K562 (cell line): Measurements from ENCODE around the gene ZNF280C. TPM values are rescaled to one million over a fixed set of nuclear protein-coding genes. Genes with fewer than 3 reads are reported as not detected.

ENCODE experiments used
- ATAC-seq: fragments of 200-7000 bp; cut with Tn5 transposase; 3 replicates; pipeline ENCODE4 v1.9.1; 2020; ENCODE audit warnings: moderate library complexity
- BruUV-seq: library from RNA; stranded (reverse); fragments of 400-500 nt; replicated peaks from 2 replicates; lab custom pipeline; 2021; lab: Mats Ljungman, UMichigan
- CTCF ChIA-PET: fragments of 300-600 bp; formaldehyde crosslinking; extraction: SDS; loops from one replicate; lab custom pipeline; 2021; ENCODE audit warnings: low intra/inter-chr PET ratio; lab: Yijun Ruan, JAX
- POLR2A ChIA-PET: fragments of 300-600, 350-650 bp; sonication (Branson Sonifier 250); formaldehyde crosslinking; extraction: SDS; loops from one replicate; lab custom pipeline; 2021; ENCODE audit warnings: antibody characterized with exemption, inconsistent platforms; lab: Yijun Ruan, JAX
- DNase-seq, 4 experiments: peaks; one replicate each; pipeline versions ENCODE4 v3.0.0 to v3.0.0-alpha.2; 2011 to 2018; ENCODE audit warnings: low spot score in 3 of 4, mixed read lengths in 3 of 4; ENCODE audit errors: extremely low read depth in 1 of 4
- FAIRE-seq: peaks from 2 replicates; lab custom pipeline; 2011; peaks lifted over from hg19 to GRCh38; lab: Jason Lieb, UNC
- H2AFZ ChIP-seq: 2 replicates; pipeline ENCODE4 v1.6.0; 2011; ENCODE audit warnings: low read depth, low read length, control low read depth, inconsistent platforms
- H3K27ac ChIP-seq: fragments of 200-600 bp; 3 replicates; pipeline ENCODE4 v1.8.0; 2011; ENCODE audit warnings: low read depth, mild to moderate bottlenecking, control low read depth, inconsistent platforms, low read length, moderate library complexity, mixed read lengths; ENCODE audit errors: extremely low read depth
- H3K27me3 ChIP-seq, 2 experiments: fragments of 300-600 bp in 1 of 2; 2 replicates in 1 of 2; 3 replicates in 1 of 2; pipeline versions ENCODE4 v1.6.0 to v1.8.0; 2011; ENCODE audit warnings: inconsistent platforms in 2 of 2, low read length in 2 of 2, mild to moderate bottlenecking in 1 of 2, mixed read lengths in 1 of 2, moderate library complexity in 1 of 2; ENCODE audit not compliant: control insufficient read depth in 2 of 2, insufficient read depth in 2 of 2
- H3K36me3 ChIP-seq: fragments of 300-600 bp; 3 replicates; pipeline ENCODE4 v1.8.0; 2011; ENCODE audit warnings: mild to moderate bottlenecking, low read length, inconsistent platforms; ENCODE audit not compliant: control insufficient read depth, insufficient read depth
- H3K4me1 ChIP-seq, 2 experiments: fragments of 200-600 bp in 1 of 2; replicated peaks in 1 of 2; 2 replicates in 1 of 2; 3 replicates in 1 of 2; pipeline versions ENCODE4 v1.5.1 to v1.8.0; 2011; ENCODE audit warnings: inconsistent platforms in 2 of 2, low read length in 2 of 2, mild to moderate bottlenecking in 1 of 2, mixed read lengths in 1 of 2, moderate library complexity in 1 of 2; ENCODE audit not compliant: control insufficient read depth in 2 of 2, insufficient read depth in 2 of 2
- H3K4me2 ChIP-seq: 2 replicates; pipeline ENCODE4 v1.6.1; 2011; ENCODE audit warnings: low read length, control low read depth, inconsistent platforms, mixed read lengths; ENCODE audit not compliant: insufficient read depth
- H3K4me3 ChIP-seq: fragments of 200-600 bp; sonication (generic), shearing (Covaris generic); 2 replicates; pipeline ENCODE4 v1.5.1; 2016; ENCODE audit warnings: control low read depth, inconsistent platforms
- H3K79me2 ChIP-seq: fragments of 200-600 bp; 3 replicates; pipeline ENCODE4 v1.8.0; 2011; ENCODE audit warnings: low read length, inconsistent platforms; ENCODE audit not compliant: control insufficient read depth, insufficient read depth
- H3K9ac ChIP-seq, 2 experiments: 2 replicates each; pipeline versions ENCODE4 v1.6.0 to v1.6.1; 2011; ENCODE audit warnings: low read depth in 2 of 2, low read length in 2 of 2, control low read depth in 1 of 2, inconsistent platforms in 1 of 2, mild to moderate bottlenecking in 1 of 2, mixed read lengths in 1 of 2; ENCODE audit not compliant: insufficient read depth in 1 of 2
- H3K9me1 ChIP-seq: one replicate; pipeline ENCODE4 v1.6.0; 2011; ENCODE audit warnings: inconsistent platforms, mild to moderate bottlenecking, low read length, moderate library complexity; ENCODE audit not compliant: control insufficient read depth, insufficient read depth
- H3K9me3 ChIP-seq: replicated peaks from 2 replicates; pipeline ENCODE4 v1.5.1; 2011; ENCODE audit warnings: low read depth, low read length, inconsistent platforms; ENCODE audit not compliant: control insufficient read depth, insufficient read depth
- H4K20me1 ChIP-seq: replicated peaks from 2 replicates; pipeline ENCODE4 v1.6.1; 2011; ENCODE audit warnings: low read length, inconsistent platforms, mixed read lengths; ENCODE audit not compliant: control insufficient read depth, insufficient read depth
- BMI1 ChIP-seq: fragments of 150-350 bp; IDR thresholded peaks from 2 replicates; pipeline ENCODE4 v1.6.1; 2014; ENCODE audit warnings: low read length
- CREM ChIP-seq: IDR thresholded peaks from 2 replicates; pipeline ENCODE4 v1.6.1; 2014; ENCODE audit warnings: antibody characterized with exemption, low read depth
- DPF2 ChIP-seq: fragments of 450-650 bp; IDR thresholded peaks from 2 replicates; pipeline ENCODE4 v1.6.1; 2016
- E2F5 ChIP-seq: sonication (generic); formaldehyde crosslinking; IDR thresholded peaks from 2 replicates; pipeline ENCODE4 v1.8.0; 2022; ENCODE audit warnings: mild to moderate bottlenecking, missing genetic modification reagents
- ELF2 ChIP-seq: fragments of 250-450 bp; sonication (Bioruptor Pico); IDR thresholded peaks from 2 replicates; pipeline ENCODE4 v1.5.0; 2021; ENCODE audit warnings: mild to moderate bottlenecking
- FOXA3 ChIP-seq, 2 experiments: fragments of 450-650 bp in 1 of 2; sonication (generic) in 1 of 2; formaldehyde crosslinking; IDR thresholded peaks in 1 of 2; conservative IDR thresholded peaks in 1 of 2; 2 replicates each; pipeline versions ENCODE4 v1.4.0 to v1.8.0; 2020 to 2022; ENCODE audit warnings: mild to moderate bottlenecking in 2 of 2, missing genetic modification reagents in 1 of 2
- GMEB1 ChIP-seq: fragments of 250-450 bp; sonication (Bioruptor Pico); IDR thresholded peaks from 2 replicates; pipeline ENCODE4 v1.4.0; 2020; ENCODE audit warnings: mild to moderate bottlenecking
- HOXB6 ChIP-seq: fragments of 250-450 bp; sonication (Bioruptor Pico); IDR thresholded peaks from 2 replicates; pipeline ENCODE4 v1.5.1; 2022; ENCODE audit warnings: mild to moderate bottlenecking, borderline replicate concordance
- KLF16 ChIP-seq: IDR thresholded peaks from 2 replicates; pipeline ENCODE4 v1.6.1; 2016; ENCODE audit warnings: antibody characterized with exemption
- MCM7 ChIP-seq, 2 experiments: fragments of 450-650 bp; IDR thresholded peaks; 2 replicates each; pipeline ENCODE4 v1.6.1; 2016 to 2018
- ZBTB43 ChIP-seq: sonication (generic); formaldehyde crosslinking; IDR thresholded peaks from 2 replicates; pipeline ENCODE4 v1.8.0; 2023; ENCODE audit warnings: mild to moderate bottlenecking, missing genetic modification reagents
- ZSCAN29 ChIP-seq: fragments of 450-650 bp; IDR thresholded peaks from 2 replicates; pipeline ENCODE4 v1.6.1; 2017
- WGBS: fragments of 100-300 bp; shearing (Covaris generic); methylation state at CpG from one replicate; pipeline ENCODE4 v1.1.6; 2016; ENCODE audit warnings: low coverage, mixed read lengths; ENCODE audit not compliant: insufficient coverage; ENCODE audit errors: missing lambda C conversion rate; 5-methylcytosine and 5-hydroxymethylcytosine counted together
- in situ Hi-C: fragments of 300-500 bp; cut with MboI; formaldehyde crosslinking; loops from 4 replicates; pipeline ENCODE4 v1.15.0; 2018; ENCODE audit warnings: inconsistent platforms, mixed read lengths
- intact Hi-C: fragments of 100-400 bp; cut with micrococcal nuclease; formaldehyde crosslinking; loops from 2 replicates; pipeline ENCODE4 v1.14.2; 2022
- polyA plus RNA-seq, 8 experiments: library from polyadenylated mRNA; depleted of rRNA in 4 of 8; stranded (reverse) in 5 of 8; unstranded in 3 of 8; fragments of >200 nt; fragmentation: Nextera tagmentation in 2 of 8; fragmentation: Illumina TruSeq in 1 of 8; extraction: Ambion mirVana in 2 of 8; extraction: Trizol in 1 of 8; gene quantifications; 2 replicates each; pipeline versions ENCODE4 v1.2.1 to v1.2.3, GENCODE V29; 2011 to 2014; ENCODE audit warnings: inconsistent platforms in 1 of 8, missing spikeins in 1 of 8
- total RNA-seq, 7 experiments: library from RNA; depleted of rRNA in 6 of 7; stranded (reverse); fragments of >200 nt in 6 of 7; fragmentation: Illumina TruSeq in 2 of 7; extraction: Trizol in 2 of 7; gene quantifications; 2 replicates each; pipeline versions ENCODE4 v1.2.1 to v1.2.3, GENCODE V29; 2011 to 2021; ENCODE audit warnings: low replicate concordance in 1 of 7
- TF ChIP-seq, protein P1 (sequence below): IDR thresholded peaks from 2 replicates; pipeline ENCODE4 v1.6.1; 2014; ENCODE audit warnings: antibody characterized with exemption
- TF ChIP-seq, protein P2 (sequence below): sonication (generic); formaldehyde crosslinking; IDR thresholded peaks from 2 replicates; pipeline ENCODE4 v1.8.1; 2023; ENCODE audit warnings: mild to moderate bottlenecking, missing genetic modification reagents

The ZNF280C gene
- total and polyA plus RNA-seq, 9 of the 15 experiments (the other 6 are each of a cell fraction or from before 2014, with no cell fraction given) = 1.6 to 8.3 (median 4.4) TPM

GRCh38 chrX:130173190-130173895 lies 95.4 kb downstream of the ZNF280C start:
- Histone ChIP-seq H3K9me1 (no peaks in the 10 kb centered on the region), H3K27ac (peak overlapping the region; percentile 95), H3K27me3 (no peaks in the 10 kb centered on the region), H3K4me1 (peaks cover 22 to 29% of the 10 kb centered on the region in 2 experiments), H3K79me2 (no peaks in the 10 kb centered on the region), H2AFZ (peak overlapping the region; percentile 86), H3K4me2 (peak overlapping the region; percentile 62), H3K4me3 (no peak overlapping the region), H4K20me1 (no peaks in the 10 kb centered on the region), H3K36me3 (no peaks in the 10 kb centered on the region), H3K9ac (peak overlapping the region; percentile 70 to 77; a peak in 3 of 4 replicates), H3K9me3 (no peaks in the 10 kb centered on the region; the same call in 1 of the 2 replicates)
- DNase-seq (peak; percentile 43 to 89 (median 68)), ATAC-seq (peak; percentile 96), FAIRE-seq (peak; percentile 100)
- ChIA-PET POLR2A (interaction anchor here (0.7 to 2.1 kb wide), 7 partner anchors 9 to 101 kb away, joined by 3 to 10 read pairs (median 3); partner anchors contain the start of gene AIFM1), CTCF (no interaction called here)
- 2% methylated on average over 7 of the region's 7 CpGs for WGBS
- BruUV-seq = TSS peak; percentile 80
- intact Hi-C loops (loop anchor here (1.0 to 5.0 kb wide), 2 partner anchors 8 to 91 kb away; partner anchors contain the start of gene AIFM1), in situ Hi-C loops (no loop called here)
- TF ChIP-seq GMEB1 (CRISPR knock-in tag) = no peak
- TF ChIP-seq, protein P1, sequence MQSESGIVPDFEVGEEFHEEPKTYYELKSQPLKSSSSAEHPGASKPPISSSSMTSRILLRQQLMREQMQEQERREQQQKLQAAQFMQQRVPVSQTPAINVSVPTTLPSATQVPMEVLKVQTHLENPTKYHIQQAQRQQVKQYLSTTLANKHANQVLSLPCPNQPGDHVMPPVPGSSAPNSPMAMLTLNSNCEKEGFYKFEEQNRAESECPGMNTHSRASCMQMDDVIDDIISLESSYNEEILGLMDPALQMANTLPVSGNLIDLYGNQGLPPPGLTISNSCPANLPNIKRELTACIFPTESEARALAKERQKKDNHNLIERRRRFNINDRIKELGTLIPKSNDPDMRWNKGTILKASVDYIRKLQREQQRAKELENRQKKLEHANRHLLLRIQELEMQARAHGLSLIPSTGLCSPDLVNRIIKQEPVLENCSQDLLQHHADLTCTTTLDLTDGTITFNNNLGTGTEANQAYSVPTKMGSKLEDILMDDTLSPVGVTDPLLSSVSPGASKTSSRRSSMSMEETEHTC = 0 out of 2 replicates have a peak, but pooled peaks have one; percentile 15
- no peak for TF ChIP-seq ZSCAN29
- peak; percentile 84 for TF ChIP-seq CREM
- no peak for TF ChIP-seq KLF16
- no peak for TF ChIP-seq MCM7 (IDR thresholded peaks at IDR 0.05)
- no peak for TF ChIP-seq E2F5 (CRISPR knock-in tag)
- TF ChIP-seq BMI1 = no peak
- TF ChIP-seq HOXB6 = no peak
- peak in 1 of 2 experiments; percentile 74; a peak in 2 of 4 replicates for TF ChIP-seq FOXA3 (CRISPR knock-in tag; conservative IDR thresholded peaks at IDR 0.05 in 1 of 2, IDR thresholded peaks at IDR 0.05 in 1 of 2)
- TF ChIP-seq ZBTB43 (CRISPR knock-in tag) = no peak
- no peak for TF ChIP-seq ELF2 (CRISPR knock-in tag)
- peak; percentile 73; the same call in 1 of the 2 replicates for TF ChIP-seq DPF2
- TF ChIP-seq, protein P2, sequence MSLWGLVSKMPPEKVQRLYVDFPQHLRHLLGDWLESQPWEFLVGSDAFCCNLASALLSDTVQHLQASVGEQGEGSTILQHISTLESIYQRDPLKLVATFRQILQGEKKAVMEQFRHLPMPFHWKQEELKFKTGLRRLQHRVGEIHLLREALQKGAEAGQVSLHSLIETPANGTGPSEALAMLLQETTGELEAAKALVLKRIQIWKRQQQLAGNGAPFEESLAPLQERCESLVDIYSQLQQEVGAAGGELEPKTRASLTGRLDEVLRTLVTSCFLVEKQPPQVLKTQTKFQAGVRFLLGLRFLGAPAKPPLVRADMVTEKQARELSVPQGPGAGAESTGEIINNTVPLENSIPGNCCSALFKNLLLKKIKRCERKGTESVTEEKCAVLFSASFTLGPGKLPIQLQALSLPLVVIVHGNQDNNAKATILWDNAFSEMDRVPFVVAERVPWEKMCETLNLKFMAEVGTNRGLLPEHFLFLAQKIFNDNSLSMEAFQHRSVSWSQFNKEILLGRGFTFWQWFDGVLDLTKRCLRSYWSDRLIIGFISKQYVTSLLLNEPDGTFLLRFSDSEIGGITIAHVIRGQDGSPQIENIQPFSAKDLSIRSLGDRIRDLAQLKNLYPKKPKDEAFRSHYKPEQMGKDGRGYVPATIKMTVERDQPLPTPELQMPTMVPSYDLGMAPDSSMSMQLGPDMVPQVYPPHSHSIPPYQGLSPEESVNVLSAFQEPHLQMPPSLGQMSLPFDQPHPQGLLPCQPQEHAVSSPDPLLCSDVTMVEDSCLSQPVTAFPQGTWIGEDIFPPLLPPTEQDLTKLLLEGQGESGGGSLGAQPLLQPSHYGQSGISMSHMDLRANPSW = no peak
